K562 treated with DMSO at 1 percent for 24 hours (cell line): ENCODE data around the gene NRARP. TPM values are rescaled to one million over a fixed set of nuclear protein-coding genes. Genes with fewer than 3 reads are reported as not detected.

ENCODE experiments used
- total RNA-seq: library from RNA; unstranded; fragments of 300-600 nt; gene quantifications from 2 replicates; pipeline ENCODE4 v1.2.3, GENCODE V29; 2022; ENCODE audit warnings: low read depth; ENCODE audit not compliant: insufficient read depth

NRARP gene
- total RNA-seq: 19.3 and 20.3 TPM in 2 replicates

DNA sequence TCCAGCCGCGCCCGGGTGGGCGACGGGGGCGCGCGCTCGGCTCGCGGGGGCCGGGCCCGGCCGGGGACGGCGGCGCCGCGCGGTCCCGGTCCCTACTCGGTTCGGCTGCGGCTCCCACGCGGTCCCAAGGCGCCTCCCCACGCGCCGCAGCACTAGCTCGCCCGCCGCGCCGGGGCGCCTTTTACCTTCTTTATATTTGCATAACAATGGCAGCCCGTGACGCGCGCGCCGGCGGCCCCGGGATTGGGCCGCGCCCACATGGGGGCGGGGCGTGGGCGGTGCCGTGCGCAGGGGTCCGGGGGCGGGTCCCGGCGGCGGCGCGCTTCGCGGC is at the start of gene NRARP:
NRARP (minus strand) TSS at position 154 of the 331 bp plus-strand sequence. CDS start 343 bp downstream, outside the sequence.

DNA sequence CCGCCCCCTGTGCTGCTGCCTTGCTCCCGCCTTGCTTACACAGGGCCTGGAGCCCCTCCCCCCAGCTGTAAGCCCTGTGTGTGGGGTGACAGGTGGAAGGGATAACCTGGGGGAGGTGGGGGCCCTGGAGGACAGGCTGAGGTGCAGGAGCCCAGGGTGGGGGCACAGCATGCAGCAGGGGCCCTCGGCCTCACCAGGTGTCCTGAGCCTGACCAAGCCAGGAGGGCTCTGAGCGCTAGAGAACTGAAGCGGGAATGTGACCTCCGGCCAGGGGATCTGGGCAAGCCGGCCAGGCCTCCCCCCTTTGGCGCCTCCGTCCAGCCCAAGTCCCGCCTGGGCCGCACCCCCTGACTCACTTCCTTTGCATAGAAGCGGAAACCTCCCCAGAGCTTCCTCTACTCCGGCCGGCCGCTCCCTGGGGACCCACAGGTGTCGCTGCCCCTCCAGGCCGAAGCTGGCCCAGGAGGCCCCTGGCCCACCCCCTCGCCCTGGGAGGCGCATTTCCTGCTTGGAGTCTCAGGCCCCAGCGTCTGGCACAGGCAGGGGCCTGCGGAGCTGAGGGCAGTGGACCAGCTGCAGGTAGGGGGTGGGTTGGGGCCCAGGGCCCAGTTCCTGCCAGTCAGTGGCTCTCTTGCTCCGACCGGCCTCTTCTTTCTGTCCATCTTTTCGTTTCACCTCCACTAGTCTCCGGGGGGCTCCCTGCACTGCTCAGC is 24.6 kb downstream of the NRARP start, which contains the start of gene TOR4A:
TOR4A (plus strand) TSS at position 398 of the 713 bp plus-strand sequence. CDS start 964 bp downstream, outside the sequence.

DNA sequence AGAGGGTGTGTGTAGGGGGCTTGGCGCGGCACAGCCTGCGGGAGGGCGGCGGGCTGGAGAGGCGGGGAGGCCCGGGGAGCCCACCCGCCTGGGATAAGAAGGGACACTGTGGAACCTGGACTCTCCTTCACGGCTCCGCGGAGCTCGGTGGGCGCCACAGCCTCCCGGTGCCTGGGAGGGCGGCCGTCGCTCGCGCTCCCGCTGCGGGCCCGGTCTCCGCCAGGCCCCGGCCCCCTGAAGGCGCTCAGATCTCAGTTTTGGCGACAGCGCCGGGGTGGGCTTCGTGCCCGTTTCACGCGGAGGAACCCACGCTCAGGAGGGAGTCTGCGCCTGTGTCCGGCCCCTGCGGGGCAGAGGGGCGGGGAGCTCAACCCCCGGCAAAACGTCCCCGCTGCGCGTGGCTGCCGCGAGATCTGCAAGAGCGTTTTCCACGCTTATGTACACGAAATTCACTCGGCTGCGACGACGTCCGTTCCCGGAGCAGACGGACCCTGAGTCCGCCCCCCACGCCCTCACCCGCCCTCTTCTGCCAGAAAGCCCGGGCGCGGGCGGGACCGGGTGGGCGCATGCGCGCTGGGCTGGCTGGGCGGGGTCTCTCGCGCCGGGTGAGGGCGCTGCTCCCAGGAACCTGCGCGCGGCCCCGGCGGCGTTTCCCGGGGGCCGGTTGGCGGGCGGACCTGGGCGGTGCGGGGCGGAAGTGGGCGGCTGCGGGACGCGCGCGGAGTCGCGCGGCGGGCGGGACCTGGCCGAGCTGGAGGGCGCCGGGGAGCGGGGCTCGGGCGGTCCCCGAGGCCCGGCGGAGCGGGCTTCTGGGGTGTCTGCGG is 47.2 kb downstream of the NRARP start, which contains the start of gene NELFB:
NELFB (plus strand) TSS at position 704 of the 824 bp plus-strand sequence.

GRCh38 chr9:137251194-137251461 is 50.9 kb downstream of the NRARP start, which contains the start of gene STPG3:
STPG3 (plus strand) TSS chr9:137251286; CDS start chr9:137251287, 1 bp downstream.

Other genes with a start within 250 kb of the NRARP start
- gene ENTPD2, start 248.2 kb downstream of the NRARP start, total RNA-seq: 0.21 TPM in 1 of 2 replicates, not detected in the other
- gene SAPCD2, start 231.7 kb downstream of the NRARP start, total RNA-seq: 36.1 and 38.7 TPM in 2 replicates
- 9.0 and 9.6 TPM in 2 replicates for gene UAP1L1, start 224.8 kb downstream of the NRARP start, total RNA-seq
- 52.5 and 56.8 TPM in 2 replicates for gene MAN1B1, start 215.3 kb downstream of the NRARP start, total RNA-seq
- 187 and 232 TPM in 2 replicates for gene DPP7, start 187.5 kb downstream of the NRARP start, total RNA-seq
- gene GRIN1, start 163.1 kb downstream of the NRARP start, total RNA-seq: 0.12 and 0.78 TPM in 2 replicates
- not detected in 2 replicates for gene LRRC26, start 132.2 kb downstream of the NRARP start, total RNA-seq
- gene TMEM210, start 130.2 kb downstream of the NRARP start, total RNA-seq: not detected in 2 replicates
- gene ANAPC2, start 113.7 kb downstream of the NRARP start, total RNA-seq: 57.0 and 62.9 TPM in 2 replicates
- 231 and 245 TPM in 2 replicates for gene SSNA1, start 113.6 kb downstream of the NRARP start, total RNA-seq
- gene TPRN, start 101.5 kb downstream of the NRARP start, total RNA-seq: 33.3 and 34.3 TPM in 2 replicates
- 70.6 and 73.1 TPM in 2 replicates for gene TMEM203, start 96.6 kb downstream of the NRARP start, total RNA-seq
- 28.7 and 33.4 TPM in 2 replicates for gene NDOR1, start 96.6 kb downstream of the NRARP start, total RNA-seq
- 6.9 and 7.0 TPM in 2 replicates for gene RNF208, start 80.0 kb downstream of the NRARP start, total RNA-seq
- gene CYSRT1, start 77.1 kb downstream of the NRARP start, total RNA-seq: 1.6 and 1.7 TPM in 2 replicates
- not detected in 2 replicates for gene RNF224, start 74.8 kb downstream of the NRARP start, total RNA-seq
- not detected in 2 replicates for gene SLC34A3, start 71.4 kb downstream of the NRARP start, total RNA-seq
- gene TUBB4B, start 61.0 kb downstream of the NRARP start, total RNA-seq: 1,217 and 1,249 TPM in 2 replicates
- gene STPG3, start 51.0 kb downstream of the NRARP start, total RNA-seq: 0.60 TPM in 1 of 2 replicates, not detected in the other
- gene NELFB, start 46.9 kb downstream of the NRARP start, total RNA-seq: 123 TPM in 2 replicates
- gene TOR4A, start 24.5 kb downstream of the NRARP start, total RNA-seq: 86.6 and 103 TPM in 2 replicates
- gene EXD3, start 120.9 kb upstream of the NRARP start, total RNA-seq: 12.1 and 16.9 TPM in 2 replicates
- 1.9 and 2.1 TPM in 2 replicates for gene NOXA1, start 121.1 kb upstream of the NRARP start, total RNA-seq
- gene ENTPD8, start 139.1 kb upstream of the NRARP start, total RNA-seq: 0.21 TPM in 1 of 2 replicates, not detected in the other
- gene NSMF, start 157.1 kb upstream of the NRARP start, total RNA-seq: 54.0 and 55.9 TPM in 2 replicates
- 1.3 and 1.4 TPM in 2 replicates for gene PNPLA7, start 248.1 kb upstream of the NRARP start, total RNA-seq
- gene MRPL41, start 249.6 kb upstream of the NRARP start, total RNA-seq: 146 and 147 TPM in 2 replicates